ENCODE data around the gene LRBA. TPM values are rescaled to one million over a fixed set of nuclear protein-coding genes. Genes with fewer than 3 reads are reported as not detected.
A peak's percentile ranks its signal among the peaks of the same experiment; 100 is the strongest.

LRBA gene
- total and polyA plus RNA-seq, 2 of the 4 experiments (the other 2 are of a cell fraction), result 10.2 to 51.6 TPM

- H3K23ac ChIP-seq (ENCODE audit: low read depth, low read length), result peak overlapping the region; percentile 83
- DNase-seq, result peak; percentile 43
- H3K4me1 ChIP-seq (ENCODE audit: control insufficient read depth, insufficient read depth, low read length), result 0 out of 2 replicates have a peak, but pooled peaks cover 2% of the 10 kb centered on the region
These were observed 435.4 kb downstream of the LRBA start for GRCh38 chr4:150579551-150580234.

More at GRCh38 chr4:150579551-150580234, 435.4 kb downstream of the LRBA start:
- Histone ChIP-seq H3K79me1 (ENCODE audit: low read depth in 1 of 2, low read length in 2 of 2) (peaks cover 0 to 13% of the 10 kb centered on the region in 2 experiments; a peak in 2 of 4 replicates), H2AK5ac (ENCODE audit: low read depth, low read length) (no peak overlapping the region), H4K8ac (ENCODE audit: low read depth in 2 of 2, low read length in 2 of 2) (peak overlapping the region; percentile 77 to 82; a peak in 3 of 4 replicates), H2AFZ (replicated peaks; ENCODE audit: low read length, poor library complexity) (peak overlapping the region; percentile 91), H3K9ac (ENCODE audit: low read depth, low read length) (peak overlapping the region; percentile 67), H3K14ac (replicated peaks; ENCODE audit: low read depth, low read length) (peak overlapping the region; percentile 50; the same call in 1 of the 2 replicates), H4K20me1 (ENCODE audit: insufficient read depth, low read length) (no peaks in the 10 kb centered on the region), H2BK5ac (ENCODE audit: low read depth, low read length, poor library complexity, severe bottlenecking) (peak overlapping the region; percentile 53), H3K4me3 (ENCODE audit: insufficient read depth, low read depth, low read length) (peak overlapping the region; percentile 49), H3K4ac (ENCODE audit: low read depth, low read length) (peak overlapping the region; percentile 58), H3K27ac (ENCODE audit: insufficient read depth, low read length) (peak overlapping the region; percentile 70), H4K91ac (ENCODE audit: insufficient read depth, low read depth, low read length) (peak overlapping the region; percentile 53; the same call in 1 of the 2 replicates), H2BK20ac (ENCODE audit: low read depth, low read length) (peak overlapping the region; percentile 14; the same call in 1 of the 2 replicates), H2AK9ac (replicated peaks; ENCODE audit: low read depth, low read length, poor library complexity) (peak overlapping the region; percentile 2), H4K5ac (ENCODE audit: low read depth, low read length) (peak overlapping the region; percentile 55; the same call in 1 of the 2 replicates), H3K36me3 (ENCODE audit: control insufficient read depth, insufficient read depth, low read length) (no peaks in the 10 kb centered on the region), H3K9me3 (ENCODE audit: control insufficient read depth, insufficient read depth, low read length) (no peaks in the 10 kb centered on the region), H3K18ac (ENCODE audit: low read depth, low read length) (peak overlapping the region; percentile 54), H3K27me3 (ENCODE audit: control insufficient read depth, insufficient read depth, low read length) (no peaks in the 10 kb centered on the region), H3K9me1 (ENCODE audit: insufficient read depth, low read length) (peaks cover 2% of the 10 kb centered on the region; the same call in 1 of the 2 replicates), H3K4me2 (ENCODE audit: low read depth, low read length) (peak overlapping the region; percentile 79), H2BK15ac (ENCODE audit: low read depth, low read length) (peak overlapping the region; percentile 24; the same call in 1 of the 3 replicates), H3K56ac (ENCODE audit: extremely low read depth, insufficient read depth, low read length) (no peak overlapping the region; the same call in 1 of the 2 replicates), H2BK120ac (ENCODE audit: low read depth, low read length) (peak overlapping the region; percentile 82)
- in situ Hi-C loops (cut with MboI; ENCODE audit: low sequenced_read_pairs) (loop anchor here (10.0 kb wide), 1 partner anchor 575 kb away; no protein-coding TSS in a partner anchor), dilution Hi-C loops (cut with HindIII; ENCODE audit: low sequenced_read_pairs, unreplicated experiment) (no loop called here), intact Hi-C loops (cut with micrococcal nuclease) (loop anchor here (5.0 kb wide), 4 partner anchors 192 to 582 kb away; no protein-coding TSS in a partner anchor)
- ATAC-seq (ENCODE audit: low read depth), result peak; percentile 38
- BruUV-seq (replicated peaks), result no TSS peak
- ChIA-PET POLR2A (ENCODE audit: unreplicated experiment) (no interaction called here), CTCF (interaction anchor here (1.0 to 1.5 kb wide), 2 partner anchors 20 to 282 kb away, joined by 3 to 4 read pairs; no protein-coding TSS in a partner anchor)
- TF ChIP-seq RCOR1 (IDR thresholded peaks at IDR 0.05; ENCODE audit: insufficient replicate concordance, low read length) (no peak), MAZ (IDR thresholded peaks at IDR 0.05; ENCODE audit: borderline replicate concordance, low read depth, low read length) (no peak), FOS (IDR thresholded peaks at IDR 0.05; ENCODE audit: low read depth, low read length) (no peak), CHD1 (IDR thresholded peaks at IDR 0.05; ENCODE audit: low read depth, low read length) (no peak), SMC3 (IDR thresholded peaks at IDR 0.05; ENCODE audit: low read depth, low read length) (no peak), RAD21 (IDR thresholded peaks at IDR 0.05; ENCODE audit: low read length) (no peak), BHLHE40 (IDR thresholded peaks at IDR 0.05; ENCODE audit: low read depth, low read length) (no peak), NFE2L2 (IDR thresholded peaks at IDR 0.05; ENCODE audit: low read depth, low read length) (no peak), CTCF (conservative IDR thresholded peaks at IDR 0.05; ENCODE audit: low read depth, low read length) (no peak), RFX5 (IDR thresholded peaks at IDR 0.05; ENCODE audit: low read depth, low read length) (no peak), POLR2A (IDR thresholded peaks at IDR 0.05; ENCODE audit: low read depth, low read length) (no peak)
- WGBS, 2 experiments (ENCODE audit: extremely low coverage in 2 of 2, insufficient read length in 1 of 2), result 0% methylated on average over 5 of the region's 66 CpGs; no CpG with 5 or more reads in 1 of the 2 experiments
